HepG2 (cell line): ENCODE measurements around the gene ZNF446. TPM values are rescaled to one million over a fixed set of nuclear protein-coding genes. Genes with fewer than 3 reads are reported as not detected.

ENCODE experiments used
- ASH2L ChIP-seq: fragments of 300-600, 200-600 bp; sonication (generic); IDR thresholded peaks from 2 replicates; pipeline ENCODE4 v1.7.0; 2017; ENCODE audit warnings: low read depth, mild to moderate bottlenecking, moderate library complexity, mixed read lengths, low read length; ENCODE audit not compliant: insufficient read length
- BORCS8-MEF2B ChIP-seq: sonication (generic); formaldehyde crosslinking; IDR thresholded peaks from 2 replicates; pipeline ENCODE4 v1.8.0; 2022; ENCODE audit warnings: mild to moderate bottlenecking, missing genetic modification reagents
- HNRNPUL1 ChIP-seq: fragments of 200-400 bp; formaldehyde crosslinking; IDR thresholded peaks from 2 replicates; pipeline ENCODE4 v1.6.1; 2017; ENCODE audit warnings: low read depth, mild to moderate bottlenecking, low read length, moderate library complexity
- HOXA9 ChIP-seq: sonication (generic); formaldehyde crosslinking; IDR thresholded peaks from 2 replicates; pipeline ENCODE4 v1.8.1; 2022; ENCODE audit warnings: missing genetic modification reagents, mild to moderate bottlenecking, moderate library complexity, borderline replicate concordance
- MIER2 ChIP-seq: IDR thresholded peaks from 2 replicates; pipeline ENCODE4 v1.6.1; 2016; ENCODE audit warnings: missing biosample characterization, missing genetic modification reagents
- TCF12 ChIP-seq, 2 experiments: fragments of 450-650 bp in 1 of 2; sonication (generic) in 1 of 2; formaldehyde crosslinking in 1 of 2; IDR thresholded peaks; 2 replicates each; pipeline versions ENCODE4 v1.6.1 to v1.8.0; 2017 to 2022; ENCODE audit warnings: antibody characterized with exemption in 1 of 2, mild to moderate bottlenecking in 1 of 2, missing genetic modification reagents in 1 of 2, moderate library complexity in 1 of 2
- TEAD3 ChIP-seq: optimal IDR thresholded peaks from 2 replicates; pipeline ENCODE3; 2016; ENCODE audit warnings: borderline replicate concordance
- ZNF3 ChIP-seq: IDR thresholded peaks from 2 replicates; pipeline ENCODE4 v1.7.0; 2017; ENCODE audit warnings: inconsistent platforms
- ZNF569 ChIP-seq: sonication (generic); formaldehyde crosslinking; IDR thresholded peaks from 2 replicates; pipeline ENCODE4 v1.5.0; 2020; ENCODE audit warnings: mild to moderate bottlenecking, missing genetic modification reagents, moderate library complexity, borderline replicate concordance
- ZZZ3 ChIP-seq: sonication (generic); formaldehyde crosslinking; IDR thresholded peaks from 2 replicates; pipeline ENCODE4 v1.4.0; 2020; ENCODE audit warnings: missing genetic modification reagents, mild to moderate bottlenecking, borderline replicate concordance
- polyA plus RNA-seq, 8 experiments: library from polyadenylated mRNA; depleted of rRNA in 3 of 8; stranded (reverse) in 7 of 8; unstranded in 1 of 8; fragments of >200 nt; fragmentation: Illumina TruSeq in 4 of 8; extraction: Trizol in 4 of 8; gene quantifications; 2 replicates each; pipeline versions ENCODE4 v1.2.1 to v1.2.3, GENCODE V29; 2011 to 2016; ENCODE audit warnings: low read depth in 4 of 8, missing spikeins in 1 of 8, mixed read lengths in 1 of 8; ENCODE audit not compliant: insufficient read depth in 1 of 8
- total RNA-seq, 5 experiments: library from RNA; depleted of rRNA; stranded (reverse); fragments of >200 nt; fragmentation: Illumina TruSeq; extraction: Trizol; gene quantifications; 2 replicates each; pipeline ENCODE4 v1.2.3, GENCODE V29; 2016; ENCODE audit warnings: low read depth in 1 of 5
- TF ChIP-seq, protein P1 (sequence below): sonication (generic); formaldehyde crosslinking; conservative IDR thresholded peaks from 2 replicates; pipeline ENCODE4 v1.4.0; 2020; ENCODE audit warnings: mild to moderate bottlenecking, missing genetic modification reagents, moderate library complexity
- TF ChIP-seq, protein P2 (sequence below): sonication (generic); formaldehyde crosslinking; IDR thresholded peaks from 2 replicates; pipeline ENCODE4 v1.4.0; 2020; ENCODE audit warnings: missing genetic modification reagents, borderline replicate concordance
- TF ChIP-seq, protein P3 (sequence below): sonication (generic); formaldehyde crosslinking; IDR thresholded peaks from 2 replicates; pipeline ENCODE4 v1.4.0; 2020; ENCODE audit warnings: mild to moderate bottlenecking, missing genetic modification reagents, borderline replicate concordance
- TF ChIP-seq, protein P4 (sequence below): IDR thresholded peaks from 2 replicates; pipeline ENCODE4 v1.4.0; 2020; ENCODE audit warnings: mild to moderate bottlenecking, missing genetic modification reagents

The ZNF446 gene
- total and polyA plus RNA-seq, 2 of the 13 experiments (the other 11 are each of a cell fraction or from before 2014, with no cell fraction given): 3.0 to 3.6 TPM

DNA sequence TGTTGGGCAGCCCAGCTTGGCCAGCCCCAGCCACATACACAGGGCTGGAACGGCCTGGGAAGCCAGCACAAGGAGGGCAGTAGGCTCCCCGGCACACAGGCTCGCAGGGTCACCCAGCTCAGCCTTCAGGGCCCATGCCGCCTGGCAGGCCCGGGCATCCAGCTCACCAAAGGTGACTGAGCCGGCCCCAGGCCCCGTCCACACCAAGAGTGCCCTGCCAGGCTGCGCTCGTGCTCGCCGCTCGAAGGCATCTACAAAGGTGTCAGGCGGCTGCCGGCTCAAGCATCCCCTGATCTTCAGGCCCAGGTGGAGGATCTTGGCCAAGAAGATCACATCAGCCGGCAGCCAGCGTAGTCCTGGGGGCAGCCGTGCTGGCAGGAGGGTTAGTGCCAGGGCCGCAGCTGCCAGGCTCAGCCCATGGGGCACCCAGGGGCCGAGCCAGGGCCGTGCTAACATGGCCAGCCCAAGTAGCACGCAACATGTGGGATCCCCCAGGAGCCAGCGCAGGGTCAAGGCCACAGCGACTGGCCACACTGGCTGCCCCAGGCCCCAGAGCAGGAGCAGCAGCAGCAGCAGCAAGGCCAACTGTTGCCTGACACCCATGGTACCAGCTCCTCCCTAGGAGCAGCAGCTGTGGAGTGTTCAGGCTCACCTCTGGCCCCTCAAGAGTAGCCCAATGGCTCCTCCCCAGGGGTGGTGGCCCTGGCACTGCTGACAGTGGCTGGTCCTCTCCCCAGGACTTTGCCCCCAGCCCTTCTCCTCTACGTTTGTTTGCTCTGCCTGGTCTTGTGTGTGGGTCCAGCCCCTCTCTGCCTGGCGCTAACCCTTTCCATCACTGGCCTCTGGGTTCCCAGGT lies 35.4 kb downstream of the ZNF446 start, which contains the start of gene SLC27A5 (continued):
- TF ChIP-seq, protein P1, sequence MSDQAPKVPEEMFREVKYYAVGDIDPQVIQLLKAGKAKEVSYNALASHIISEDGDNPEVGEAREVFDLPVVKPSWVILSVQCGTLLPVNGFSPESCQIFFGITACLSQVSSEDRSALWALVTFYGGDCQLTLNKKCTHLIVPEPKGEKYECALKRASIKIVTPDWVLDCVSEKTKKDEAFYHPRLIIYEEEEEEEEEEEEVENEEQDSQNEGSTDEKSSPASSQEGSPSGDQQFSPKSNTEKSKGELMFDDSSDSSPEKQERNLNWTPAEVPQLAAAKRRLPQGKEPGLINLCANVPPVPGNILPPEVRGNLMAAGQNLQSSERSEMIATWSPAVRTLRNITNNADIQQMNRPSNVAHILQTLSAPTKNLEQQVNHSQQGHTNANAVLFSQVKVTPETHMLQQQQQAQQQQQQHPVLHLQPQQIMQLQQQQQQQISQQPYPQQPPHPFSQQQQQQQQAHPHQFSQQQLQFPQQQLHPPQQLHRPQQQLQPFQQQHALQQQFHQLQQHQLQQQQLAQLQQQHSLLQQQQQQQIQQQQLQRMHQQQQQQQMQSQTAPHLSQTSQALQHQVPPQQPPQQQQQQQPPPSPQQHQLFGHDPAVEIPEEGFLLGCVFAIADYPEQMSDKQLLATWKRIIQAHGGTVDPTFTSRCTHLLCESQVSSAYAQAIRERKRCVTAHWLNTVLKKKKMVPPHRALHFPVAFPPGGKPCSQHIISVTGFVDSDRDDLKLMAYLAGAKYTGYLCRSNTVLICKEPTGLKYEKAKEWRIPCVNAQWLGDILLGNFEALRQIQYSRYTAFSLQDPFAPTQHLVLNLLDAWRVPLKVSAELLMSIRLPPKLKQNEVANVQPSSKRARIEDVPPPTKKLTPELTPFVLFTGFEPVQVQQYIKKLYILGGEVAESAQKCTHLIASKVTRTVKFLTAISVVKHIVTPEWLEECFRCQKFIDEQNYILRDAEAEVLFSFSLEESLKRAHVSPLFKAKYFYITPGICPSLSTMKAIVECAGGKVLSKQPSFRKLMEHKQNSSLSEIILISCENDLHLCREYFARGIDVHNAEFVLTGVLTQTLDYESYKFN (CRISPR knock-in tag): peak; percentile 94
- TF ChIP-seq ASH2L: peak; percentile 31
- TF ChIP-seq ZZZ3 (CRISPR knock-in tag): peak; percentile 82; the same call in 1 of the 2 replicates
- TF ChIP-seq BORCS8-MEF2B (CRISPR knock-in tag): no peak; the same call in 1 of the 2 replicates
- TF ChIP-seq ZNF3 (CRISPR knock-in tag): no peak
- TF ChIP-seq, protein P2, sequence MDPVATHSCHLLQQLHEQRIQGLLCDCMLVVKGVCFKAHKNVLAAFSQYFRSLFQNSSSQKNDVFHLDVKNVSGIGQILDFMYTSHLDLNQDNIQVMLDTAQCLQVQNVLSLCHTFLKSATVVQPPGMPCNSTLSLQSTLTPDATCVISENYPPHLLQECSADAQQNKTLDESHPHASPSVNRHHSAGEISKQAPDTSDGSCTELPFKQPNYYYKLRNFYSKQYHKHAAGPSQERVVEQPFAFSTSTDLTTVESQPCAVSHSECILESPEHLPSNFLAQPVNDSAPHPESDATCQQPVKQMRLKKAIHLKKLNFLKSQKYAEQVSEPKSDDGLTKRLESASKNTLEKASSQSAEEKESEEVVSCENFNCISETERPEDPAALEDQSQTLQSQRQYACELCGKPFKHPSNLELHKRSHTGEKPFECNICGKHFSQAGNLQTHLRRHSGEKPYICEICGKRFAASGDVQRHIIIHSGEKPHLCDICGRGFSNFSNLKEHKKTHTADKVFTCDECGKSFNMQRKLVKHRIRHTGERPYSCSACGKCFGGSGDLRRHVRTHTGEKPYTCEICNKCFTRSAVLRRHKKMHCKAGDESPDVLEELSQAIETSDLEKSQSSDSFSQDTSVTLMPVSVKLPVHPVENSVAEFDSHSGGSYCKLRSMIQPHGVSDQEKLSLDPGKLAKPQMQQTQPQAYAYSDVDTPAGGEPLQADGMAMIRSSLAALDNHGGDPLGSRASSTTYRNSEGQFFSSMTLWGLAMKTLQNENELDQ (CRISPR knock-in tag): no peak
- no peak for TF ChIP-seq TEAD3 (CRISPR knock-in tag)
- TF ChIP-seq ZNF569: no peak
- no peak for TF ChIP-seq TCF12 (IDR thresholded peaks at IDR 0.05)
- TF ChIP-seq TCF12 (CRISPR knock-in tag; IDR thresholded peaks at IDR 0.05): no peak
- TF ChIP-seq HOXA9 (CRISPR knock-in tag): no peak
- TF ChIP-seq, protein P3, sequence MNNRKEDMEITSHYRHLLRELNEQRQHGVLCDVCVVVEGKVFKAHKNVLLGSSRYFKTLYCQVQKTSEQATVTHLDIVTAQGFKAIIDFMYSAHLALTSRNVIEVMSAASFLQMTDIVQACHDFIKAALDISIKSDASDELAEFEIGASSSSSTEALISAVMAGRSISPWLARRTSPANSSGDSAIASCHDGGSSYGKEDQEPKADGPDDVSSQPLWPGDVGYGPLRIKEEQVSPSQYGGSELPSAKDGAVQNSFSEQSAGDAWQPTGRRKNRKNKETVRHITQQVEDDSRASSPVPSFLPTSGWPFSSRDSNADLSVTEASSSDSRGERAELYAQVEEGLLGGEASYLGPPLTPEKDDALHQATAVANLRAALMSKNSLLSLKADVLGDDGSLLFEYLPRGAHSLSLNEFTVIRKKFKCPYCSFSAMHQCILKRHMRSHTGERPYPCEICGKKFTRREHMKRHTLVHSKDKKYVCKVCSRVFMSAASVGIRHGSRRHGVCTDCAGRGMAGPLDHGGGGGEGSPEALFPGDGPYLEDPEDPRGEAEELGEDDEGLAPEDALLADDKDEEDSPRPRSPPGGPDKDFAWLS (CRISPR knock-in tag): peak; percentile 82; the same call in 1 of the 2 replicates
- no peak for TF ChIP-seq HNRNPUL1
- TF ChIP-seq, protein P4, sequence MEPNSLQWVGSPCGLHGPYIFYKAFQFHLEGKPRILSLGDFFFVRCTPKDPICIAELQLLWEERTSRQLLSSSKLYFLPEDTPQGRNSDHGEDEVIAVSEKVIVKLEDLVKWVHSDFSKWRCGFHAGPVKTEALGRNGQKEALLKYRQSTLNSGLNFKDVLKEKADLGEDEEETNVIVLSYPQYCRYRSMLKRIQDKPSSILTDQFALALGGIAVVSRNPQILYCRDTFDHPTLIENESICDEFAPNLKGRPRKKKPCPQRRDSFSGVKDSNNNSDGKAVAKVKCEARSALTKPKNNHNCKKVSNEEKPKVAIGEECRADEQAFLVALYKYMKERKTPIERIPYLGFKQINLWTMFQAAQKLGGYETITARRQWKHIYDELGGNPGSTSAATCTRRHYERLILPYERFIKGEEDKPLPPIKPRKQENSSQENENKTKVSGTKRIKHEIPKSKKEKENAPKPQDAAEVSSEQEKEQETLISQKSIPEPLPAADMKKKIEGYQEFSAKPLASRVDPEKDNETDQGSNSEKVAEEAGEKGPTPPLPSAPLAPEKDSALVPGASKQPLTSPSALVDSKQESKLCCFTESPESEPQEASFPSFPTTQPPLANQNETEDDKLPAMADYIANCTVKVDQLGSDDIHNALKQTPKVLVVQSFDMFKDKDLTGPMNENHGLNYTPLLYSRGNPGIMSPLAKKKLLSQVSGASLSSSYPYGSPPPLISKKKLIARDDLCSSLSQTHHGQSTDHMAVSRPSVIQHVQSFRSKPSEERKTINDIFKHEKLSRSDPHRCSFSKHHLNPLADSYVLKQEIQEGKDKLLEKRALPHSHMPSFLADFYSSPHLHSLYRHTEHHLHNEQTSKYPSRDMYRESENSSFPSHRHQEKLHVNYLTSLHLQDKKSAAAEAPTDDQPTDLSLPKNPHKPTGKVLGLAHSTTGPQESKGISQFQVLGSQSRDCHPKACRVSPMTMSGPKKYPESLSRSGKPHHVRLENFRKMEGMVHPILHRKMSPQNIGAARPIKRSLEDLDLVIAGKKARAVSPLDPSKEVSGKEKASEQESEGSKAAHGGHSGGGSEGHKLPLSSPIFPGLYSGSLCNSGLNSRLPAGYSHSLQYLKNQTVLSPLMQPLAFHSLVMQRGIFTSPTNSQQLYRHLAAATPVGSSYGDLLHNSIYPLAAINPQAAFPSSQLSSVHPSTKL: no peak
- TF ChIP-seq MIER2 (CRISPR knock-in tag): no peak
